HFFc6 (cell line): ENCODE measurements around the gene CYTH2. TPM values are rescaled to one million over a fixed set of nuclear protein-coding genes. Genes with fewer than 3 reads are reported as not detected.
A peak's percentile ranks its signal among the peaks of the same experiment; 100 is the strongest.

Source experiments
- DNase-seq: peaks from one replicate; pipeline ENCODE4 v3.0.0-alpha.2; 2018
- H3K27ac Mint-ChIP-seq: 2 replicates; pipeline ENCODE4 v1.8.0; 2020; ENCODE audit warnings: mild to moderate bottlenecking, mixed read lengths
- H3K27me3 Mint-ChIP-seq: 2 replicates; pipeline ENCODE4 v1.8.0; 2021; ENCODE audit warnings: mild to moderate bottlenecking, moderate library complexity, mixed read lengths; ENCODE audit not compliant: insufficient read depth
- H3K36me3 Mint-ChIP-seq: 2 replicates; pipeline ENCODE4 v1.8.0; 2021; ENCODE audit warnings: low read depth, mixed read lengths
- H3K4me1 Mint-ChIP-seq: 2 replicates; pipeline ENCODE4 v1.8.0; 2020; ENCODE audit warnings: low read depth, mixed read lengths
- H3K4me3 Mint-ChIP-seq: 2 replicates; pipeline ENCODE4 v1.8.0; 2020; ENCODE audit warnings: mild to moderate bottlenecking, moderate library complexity, mixed read lengths
- H3K9me3 Mint-ChIP-seq: 2 replicates; pipeline ENCODE4 v1.8.0; 2020; ENCODE audit warnings: mild to moderate bottlenecking, mixed read lengths
- total RNA-seq, 6 experiments: library from RNA; stranded (reverse); fragmentation: NEBNext Ultra II Directional; extraction: Animal tissue kit (Norgen Biotek cat#: 25700); gene quantifications; 2 replicates in 1 of 6; 3 replicates in 5 of 6; pipeline ENCODE4 v1.2.3, GENCODE V29; 2021
- TF ChIP-seq, protein P1 (sequence below): fragments of 200-600 bp; sonication (generic); IDR thresholded peaks from 2 replicates; pipeline ENCODE4 v1.5.0; 2021; ENCODE audit warnings: antibody characterized with exemption, mild to moderate bottlenecking

CYTH2 gene
- total RNA-seq, 6 experiments from 2014 or later: 46.2 to 49.5 (median 47.1) TPM

DNA sequence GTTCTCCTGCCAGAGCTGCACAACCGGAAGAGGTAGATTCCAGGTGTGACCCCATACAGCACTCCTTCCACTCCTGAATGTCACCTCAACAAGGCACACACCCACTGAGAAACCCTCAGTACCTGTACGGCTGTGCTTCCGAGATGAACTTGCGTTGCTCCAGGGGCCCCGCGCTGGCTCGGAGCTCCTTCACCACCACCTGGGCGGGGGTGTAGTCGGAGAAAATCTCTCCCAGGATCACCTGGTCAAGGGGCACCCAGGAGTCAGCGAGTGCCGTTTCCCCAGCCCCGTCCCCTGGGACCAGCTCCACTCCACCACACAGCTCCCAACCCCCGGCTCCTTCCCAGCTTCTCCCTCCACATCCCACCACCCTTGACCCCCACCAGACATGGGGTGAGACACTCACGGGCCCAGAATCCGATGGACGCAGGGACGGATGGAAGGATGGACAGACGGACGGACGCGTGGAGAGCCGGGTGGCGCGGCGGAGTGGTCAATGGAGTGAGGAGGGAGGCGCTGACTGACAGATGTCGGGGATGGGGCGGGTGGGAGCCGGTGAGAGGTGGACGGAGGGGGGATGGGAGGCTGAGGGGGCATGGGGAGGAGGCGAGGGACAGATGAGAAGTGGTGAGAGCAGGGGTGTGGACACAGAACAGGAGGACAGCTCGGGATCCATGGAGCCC lies 39.7 kb downstream of the CYTH2 start:
- TF ChIP-seq, protein P1, sequence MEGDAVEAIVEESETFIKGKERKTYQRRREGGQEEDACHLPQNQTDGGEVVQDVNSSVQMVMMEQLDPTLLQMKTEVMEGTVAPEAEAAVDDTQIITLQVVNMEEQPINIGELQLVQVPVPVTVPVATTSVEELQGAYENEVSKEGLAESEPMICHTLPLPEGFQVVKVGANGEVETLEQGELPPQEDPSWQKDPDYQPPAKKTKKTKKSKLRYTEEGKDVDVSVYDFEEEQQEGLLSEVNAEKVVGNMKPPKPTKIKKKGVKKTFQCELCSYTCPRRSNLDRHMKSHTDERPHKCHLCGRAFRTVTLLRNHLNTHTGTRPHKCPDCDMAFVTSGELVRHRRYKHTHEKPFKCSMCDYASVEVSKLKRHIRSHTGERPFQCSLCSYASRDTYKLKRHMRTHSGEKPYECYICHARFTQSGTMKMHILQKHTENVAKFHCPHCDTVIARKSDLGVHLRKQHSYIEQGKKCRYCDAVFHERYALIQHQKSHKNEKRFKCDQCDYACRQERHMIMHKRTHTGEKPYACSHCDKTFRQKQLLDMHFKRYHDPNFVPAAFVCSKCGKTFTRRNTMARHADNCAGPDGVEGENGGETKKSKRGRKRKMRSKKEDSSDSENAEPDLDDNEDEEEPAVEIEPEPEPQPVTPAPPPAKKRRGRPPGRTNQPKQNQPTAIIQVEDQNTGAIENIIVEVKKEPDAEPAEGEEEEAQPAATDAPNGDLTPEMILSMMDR: no peak
- Mint-ChIP-seq H3K4me1 (peaks cover 7% of the 10 kb centered on the region), H3K9me3 (no peaks in the 10 kb centered on the region), H3K27me3 (peaks cover 17% of the 10 kb centered on the region), H3K36me3 (no peaks in the 10 kb centered on the region), H3K4me3 (no peak overlapping the region), H3K27ac (no peak overlapping the region)
- no peak for DNase-seq

DNA sequence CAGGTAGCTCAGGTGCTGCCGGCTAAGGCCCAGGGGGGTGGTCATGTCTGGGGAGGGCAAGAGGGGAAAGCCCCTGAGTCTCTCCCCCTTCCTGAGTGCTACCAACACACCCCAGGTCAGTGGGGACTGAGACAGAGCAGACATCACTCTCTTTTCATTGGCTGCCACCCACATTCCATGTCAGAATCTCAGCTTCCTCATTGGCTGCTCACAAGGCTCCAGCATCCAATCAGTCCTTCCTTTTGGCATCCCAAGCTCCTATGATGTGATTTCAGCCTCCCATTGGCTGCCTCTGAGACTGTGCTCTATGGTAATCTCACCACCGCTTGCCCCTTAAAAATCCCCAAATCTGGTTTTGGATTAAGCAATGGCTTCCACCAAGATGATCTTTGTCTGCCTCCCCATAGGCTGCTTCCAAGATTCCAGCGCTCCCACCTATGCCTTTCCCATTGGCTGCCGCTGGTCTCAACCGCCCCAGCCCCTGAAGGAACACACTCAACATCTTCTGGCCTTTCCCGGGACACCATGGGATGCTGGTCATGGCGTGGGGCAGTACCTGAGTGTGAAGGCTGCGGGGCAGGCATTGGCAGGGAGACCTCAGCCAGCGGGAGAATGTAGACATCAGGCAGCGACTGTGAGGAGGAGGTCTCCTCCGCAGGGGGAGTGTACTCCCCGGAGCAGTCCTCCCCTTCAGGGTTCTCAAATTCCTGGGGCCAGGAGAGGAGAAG lies 40.5 kb downstream of the CYTH2 start:
- peaks cover 7% of the 10 kb centered on the region for H3K4me1 Mint-ChIP-seq
- no peaks in the 10 kb centered on the region for H3K9me3 Mint-ChIP-seq
- no peak for DNase-seq
- H3K27ac Mint-ChIP-seq: no peak overlapping the region
- H3K27me3 Mint-ChIP-seq: peaks cover 13% of the 10 kb centered on the region
- no peak overlapping the region for H3K4me3 Mint-ChIP-seq
- H3K36me3 Mint-ChIP-seq: no peaks in the 10 kb centered on the region
- TF ChIP-seq, protein P1: no peak

DNA sequence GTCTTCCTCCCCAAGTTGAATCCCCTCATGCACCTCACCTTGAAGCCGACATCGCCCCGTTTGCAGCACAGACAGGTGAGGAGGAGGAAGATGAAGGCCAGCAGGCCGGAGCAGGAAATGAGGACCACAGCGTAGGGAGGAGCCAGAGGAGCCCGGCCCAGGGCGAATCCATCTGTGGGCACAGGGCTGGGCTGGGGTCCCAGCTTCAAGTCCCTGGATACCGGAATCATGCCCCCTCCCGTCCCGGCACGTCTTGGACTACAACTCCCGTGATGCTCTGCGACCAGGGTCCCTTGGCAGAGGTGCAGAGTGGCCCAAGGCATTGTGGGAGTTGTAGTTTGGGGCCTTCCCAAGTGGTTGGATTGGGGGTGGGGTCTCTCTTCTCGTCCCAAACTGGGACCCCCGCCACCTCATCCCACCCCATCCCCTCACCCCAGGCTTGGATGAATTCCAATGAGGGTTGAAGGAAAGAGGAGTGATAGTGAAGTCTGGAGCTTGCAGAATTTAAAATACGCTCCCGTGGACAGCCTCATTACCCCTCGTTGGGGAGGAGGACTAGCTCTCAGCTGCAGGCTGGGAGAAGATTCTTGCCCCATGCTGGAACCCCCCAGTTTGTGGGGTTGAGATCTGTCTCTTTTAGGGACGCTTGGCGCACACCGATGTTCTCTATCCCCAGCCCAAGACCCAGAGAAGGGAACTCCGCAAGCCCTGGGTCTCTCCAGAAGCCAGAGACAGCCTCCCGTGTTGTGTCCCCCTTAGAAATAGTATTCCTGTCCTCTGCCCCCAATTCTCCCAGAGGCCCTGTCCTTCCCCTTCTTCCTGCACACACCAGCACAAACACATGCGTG lies 41.5 kb downstream of the CYTH2 start:
- Mint-ChIP-seq H3K36me3 (no peaks in the 10 kb centered on the region), H3K9me3 (no peaks in the 10 kb centered on the region), H3K4me1 (peaks cover 7% of the 10 kb centered on the region), H3K27ac (no peak overlapping the region), H3K27me3 (peaks cover 13% of the 10 kb centered on the region), H3K4me3 (peak overlapping the region; percentile 41)
- peak; percentile 19 for DNase-seq
- TF ChIP-seq, protein P1: no peak

DNA sequence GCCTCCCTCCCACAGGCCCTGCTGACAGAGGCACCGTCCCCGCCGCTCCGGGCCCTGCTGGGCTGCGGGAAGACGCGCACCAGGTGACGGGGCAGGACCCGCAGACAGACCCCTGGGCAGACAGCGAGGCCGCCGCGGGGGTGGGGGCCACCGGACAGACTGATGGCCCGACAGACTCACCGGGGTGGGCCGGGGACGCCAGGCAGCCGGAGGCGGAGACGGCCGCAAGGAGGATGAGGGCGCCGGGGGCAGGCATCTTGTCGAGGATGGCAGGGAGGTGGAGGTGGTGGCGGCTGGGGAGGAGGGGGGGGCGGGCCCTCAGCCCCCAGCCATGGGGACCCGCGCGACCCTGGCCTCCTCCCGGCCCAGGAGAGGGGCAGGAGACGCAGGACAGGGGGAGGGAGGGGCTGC lies 42.2 kb downstream of the CYTH2 start:
- Mint-ChIP-seq H3K4me3 (no peak overlapping the region), H3K27ac (no peak overlapping the region), H3K27me3 (peaks cover 13% of the 10 kb centered on the region), H3K36me3 (no peaks in the 10 kb centered on the region), H3K4me1 (peaks cover 7% of the 10 kb centered on the region), H3K9me3 (no peaks in the 10 kb centered on the region)
- no peak for DNase-seq
- TF ChIP-seq, protein P1: no peak

DNA sequence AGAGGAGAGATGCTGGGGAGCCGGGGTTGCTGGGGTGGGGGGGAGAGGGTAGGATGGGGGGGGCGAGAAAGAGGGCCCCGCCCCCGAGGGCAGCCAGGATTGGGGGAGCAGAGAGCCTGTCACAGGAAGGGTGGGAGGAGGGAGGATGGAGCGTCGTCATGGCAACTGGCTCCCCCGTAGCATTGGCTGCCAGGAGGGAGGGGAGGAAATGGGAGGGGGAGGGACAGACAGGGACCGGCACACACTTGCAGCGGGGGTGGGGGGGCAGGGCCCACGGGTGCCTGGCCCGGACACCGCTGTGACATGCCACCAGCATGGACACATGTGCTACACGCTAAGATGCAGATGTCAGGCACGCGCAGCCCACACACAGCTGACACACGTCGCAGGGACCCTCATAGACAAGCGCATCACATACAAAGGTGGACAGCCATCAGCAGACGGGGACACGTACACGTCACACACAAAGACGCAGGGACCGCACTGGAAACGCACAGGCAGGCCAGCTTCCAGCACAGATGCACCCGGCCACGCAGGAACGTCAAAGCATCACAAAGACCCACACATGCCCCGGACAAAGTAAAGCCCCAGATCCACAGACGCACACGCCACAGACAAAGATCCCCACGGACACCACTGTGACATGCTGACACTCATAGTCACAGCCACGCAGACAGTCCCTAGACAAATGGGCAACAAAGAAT lies 42.8 kb downstream of the CYTH2 start, which contains the start of gene LMTK3:
LMTK3 (minus strand) TSS at position 36 of the 704 bp plus-strand sequence. CDS start 259 bp downstream, outside the sequence.
- peak within 1 kb of the TSS; percentile 41 for H3K4me3 Mint-ChIP-seq
- H3K27me3 Mint-ChIP-seq: peaks cover 13% of the 10 kb centered on the region
- TF ChIP-seq, protein P1: no peak
- H3K4me1 Mint-ChIP-seq: peaks cover 7% of the 10 kb centered on the region
- no peaks in the 10 kb centered on the region for H3K36me3 Mint-ChIP-seq
- no peak for DNase-seq
- H3K9me3 Mint-ChIP-seq: no peaks in the 10 kb centered on the region
- H3K27ac Mint-ChIP-seq: no peak within 1 kb of the TSS
